GM19240 (cell line): ENCODE data around the gene ZNF500.

Source experiments
- DNase-seq: peaks from one replicate; pipeline ENCODE4 v3.0.0; 2011; ENCODE audit warnings: low spot score; ENCODE audit not compliant: insufficient read length

The ZNF500 gene

GRCh38 chr16:4704913-4705312 is 62.0 kb downstream of the ZNF500 start:
- no peak for DNase-seq

DNA sequence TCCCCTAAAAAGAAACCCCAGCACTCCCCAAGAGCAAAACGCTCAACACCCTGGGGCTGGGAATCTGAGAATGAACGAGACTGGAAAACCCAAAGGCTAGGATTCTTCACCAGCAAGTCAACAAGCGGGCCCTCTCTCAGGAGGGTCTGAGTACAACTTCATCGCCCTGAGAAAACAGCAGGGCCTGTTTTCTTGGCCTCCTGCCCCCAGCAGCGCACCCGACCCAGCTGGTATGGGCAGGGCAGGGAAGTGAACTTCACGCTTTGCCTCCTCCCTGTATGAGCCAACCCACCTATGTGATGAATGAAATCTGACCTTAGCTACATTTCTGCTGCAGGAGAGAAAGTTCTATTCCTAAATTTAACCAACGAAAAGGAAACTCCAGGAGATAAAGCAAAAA is 62.5 kb downstream of the ZNF500 start:
- no peak for DNase-seq

GRCh38 chr16:4703906-4704305 is 63.1 kb downstream of the ZNF500 start:
- no peak for DNase-seq

DNA sequence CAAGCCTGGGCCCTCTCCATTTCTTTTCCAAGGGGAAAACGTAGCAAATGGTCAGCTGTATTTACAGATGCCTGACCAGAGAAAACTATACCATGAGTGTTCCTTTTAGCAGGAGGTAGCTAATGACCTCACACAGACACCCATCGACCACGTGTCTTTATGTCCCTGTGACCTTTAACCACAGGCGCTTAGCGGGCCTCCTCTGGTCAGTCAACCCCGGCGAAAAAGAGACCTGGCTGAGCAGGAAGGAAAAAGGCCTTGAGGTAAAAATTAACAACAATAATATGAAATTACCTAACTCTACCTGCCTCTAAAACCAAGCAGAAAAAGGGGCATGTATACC is 64.5 kb downstream of the ZNF500 start:
- DNase-seq, result no peak

GRCh38 chr16:4701791-4702465 is 65.0 kb downstream of the ZNF500 start:
- no peak for DNase-seq

GRCh38 chr16:4700997-4701743 is 65.8 kb downstream of the ZNF500 start:
- DNase-seq, result no peak

GRCh38 chr16:4700380-4700996 is 66.5 kb downstream of the ZNF500 start:
- DNase-seq, result no peak

DNA sequence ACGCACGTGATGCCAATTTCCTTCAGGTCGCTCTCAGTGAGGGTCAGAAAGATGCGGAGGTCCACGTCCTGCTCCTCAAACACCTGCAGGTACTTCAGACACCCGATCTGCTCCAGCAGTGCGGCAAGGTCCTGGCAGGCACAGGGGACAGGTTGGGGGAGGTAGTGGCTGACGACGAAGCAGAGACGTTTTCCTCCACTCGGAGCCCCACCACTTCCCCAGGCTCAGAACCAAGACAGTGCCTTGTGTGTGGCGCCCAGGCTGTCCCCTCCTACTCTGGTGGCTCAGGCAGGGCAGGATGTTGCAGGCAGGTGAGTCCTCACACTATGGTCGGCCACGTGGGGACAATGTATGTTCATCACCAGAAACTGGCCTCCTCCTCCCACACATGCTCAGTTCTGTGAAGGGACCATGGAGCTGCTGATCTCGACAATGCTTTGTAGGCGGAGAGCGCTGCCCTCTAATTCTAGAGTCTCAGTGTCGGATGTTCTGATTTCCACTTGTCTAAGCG is 67.9 kb downstream of the ZNF500 start:
- DNase-seq, result no peak

GRCh38 chr16:4698321-4699045 is 68.5 kb downstream of the ZNF500 start:
- no peak for DNase-seq
